Liver (tissue), 3 donors: ENCODE measurements around the gene NTN5.

ENCODE experiments used
- ATF3 ChIP-seq: IDR thresholded peaks from 2 replicates; pipeline ENCODE4 v1.6.1; 2016; ENCODE audit warnings: antibody characterized with exemption
- CTCF ChIP-seq: fragments of 150-350 bp; IDR thresholded peaks from 2 replicates; pipeline ENCODE4 v1.5.1; 2017; ENCODE audit warnings: improper control_type of control experiment, low read depth, low read length; ENCODE audit not compliant: missing input control
- EGR1 ChIP-seq, 2 donors: IDR thresholded peaks; 2 replicates each; pipeline ENCODE4 v1.6.1; 2016 to 2018; ENCODE audit warnings: antibody characterized with exemption in 2 of 2, low read depth in 2 of 2
- FOXA1 ChIP-seq: IDR thresholded peaks from 2 replicates; pipeline ENCODE4 v1.6.1; 2016; ENCODE audit warnings: antibody characterized with exemption
- GABPA ChIP-seq, 2 donors: IDR thresholded peaks in 1 of 2; conservative IDR thresholded peaks in 1 of 2; 2 replicates each; pipeline ENCODE4 v1.6.1; 2016; ENCODE audit warnings: antibody characterized with exemption in 2 of 2, mild to moderate bottlenecking in 1 of 2, moderate library complexity in 1 of 2
- MAX ChIP-seq: IDR thresholded peaks from 2 replicates; pipeline ENCODE4 v1.6.1; 2016; ENCODE audit warnings: antibody characterized with exemption
- RAD21 ChIP-seq, 2 donors: IDR thresholded peaks; 2 replicates each; pipeline ENCODE4 v1.6.1; 2016; ENCODE audit warnings: antibody characterized with exemption in 2 of 2, mild to moderate bottlenecking in 2 of 2
- REST ChIP-seq: IDR thresholded peaks from 2 replicates; pipeline ENCODE4 v1.6.1; 2016; ENCODE audit warnings: antibody characterized with exemption, mild to moderate bottlenecking
- RXRA ChIP-seq, 2 donors: IDR thresholded peaks; 2 replicates each; pipeline ENCODE4 v1.6.1; 2017 to 2018; ENCODE audit warnings: antibody characterized with exemption in 2 of 2, mild to moderate bottlenecking in 1 of 2
- SP1 ChIP-seq: IDR thresholded peaks from 2 replicates; pipeline ENCODE4 v1.6.1; 2018; ENCODE audit warnings: antibody characterized with exemption, mild to moderate bottlenecking
- TAF1 ChIP-seq: conservative IDR thresholded peaks from 2 replicates; pipeline ENCODE4 v1.6.1; 2016; ENCODE audit warnings: antibody characterized with exemption, mild to moderate bottlenecking
- YY1 ChIP-seq: IDR thresholded peaks from 2 replicates; pipeline ENCODE4 v1.6.1; 2016; ENCODE audit warnings: antibody characterized with exemption, mild to moderate bottlenecking
- ZBTB33 ChIP-seq: IDR thresholded peaks from 2 replicates; pipeline ENCODE4 v1.6.1; 2016; ENCODE audit warnings: antibody characterized with exemption
- donor health status: healthy.
- donor health status: healthy.

- TF ChIP-seq MAX, result no peak
- no peak for TF ChIP-seq CTCF
- TF ChIP-seq ZBTB33, result no peak
- no peak for TF ChIP-seq REST
- TF ChIP-seq YY1, result no peak
- TF ChIP-seq RAD21 (IDR thresholded peaks at IDR 0.05), result no peak
- TF ChIP-seq ATF3, result no peak
- TF ChIP-seq EGR1 (IDR thresholded peaks at IDR 0.05; ENCODE audit: low read depth in 2 of 2), result no peak
- TF ChIP-seq GABPA (IDR thresholded peaks at IDR 0.05 in 1 of 2, conservative IDR thresholded peaks at IDR 0.05 in 1 of 2), result no peak
- TF ChIP-seq RXRA (IDR thresholded peaks at IDR 0.05), result no peak
- TF ChIP-seq TAF1, result no peak
- no peak for TF ChIP-seq SP1
- no peak for TF ChIP-seq FOXA1
Measured at GRCh38 chr19:48659768-48660167, 13.0 kb downstream of the NTN5 start.
